NCI-H69 (cell line): Measurements from ENCODE around the gene KLK15.
A peak's percentile ranks its signal among the peaks of the same experiment; 100 is the strongest.
"Not testable (repeated sequence)": the region's sequence is repeated elsewhere in the genome, so short reads cannot be mapped to it uniquely, and the experiment has no call there.

Source experiments
- DNase-seq: peaks from one replicate; lab custom pipeline; 2025; lab: John Stamatoyannopoulos, UW

The KLK15 gene

GRCh38 chr19:50820549-50821247 lies 12.7 kb downstream of the KLK15 start:
- DNase-seq: peak; percentile 73

- DNase-seq: peak; percentile 42
These were observed 13.3 kb downstream of the KLK15 start for GRCh38 chr19:50820086-50820485.

- peak; percentile 23 for DNase-seq
These were observed 13.7 kb downstream of the KLK15 start for GRCh38 chr19:50819636-50820035.

GRCh38 chr19:50818859-50819472 lies 14.4 kb downstream of the KLK15 start:
- DNase-seq: peak; percentile 46

GRCh38 chr19:50817941-50818858 lies 15.2 kb downstream of the KLK15 start:
- DNase-seq: peak; percentile 90

GRCh38 chr19:50815439-50815838 lies 17.9 kb downstream of the KLK15 start:
- no peak for DNase-seq

GRCh38 chr19:50814883-50815282 lies 18.5 kb downstream of the KLK15 start:
- DNase-seq: no peak

- no peak for DNase-seq
These were observed 20.9 kb downstream of the KLK15 start for GRCh38 chr19:50812474-50812873.

GRCh38 chr19:50811622-50812238 lies 21.6 kb downstream of the KLK15 start:
- not testable (repeated sequence) for DNase-seq

- DNase-seq: no peak
These were observed 24.5 kb downstream of the KLK15 start for GRCh38 chr19:50808856-50809255.

GRCh38 chr19:50804420-50805272 lies 28.7 kb downstream of the KLK15 start:
- peak; percentile 100 for DNase-seq

GRCh38 chr19:50803633-50804419 lies 29.5 kb downstream of the KLK15 start:
- peak; percentile 81 for DNase-seq

GRCh38 chr19:50801107-50801506 lies 32.3 kb downstream of the KLK15 start:
- peak; percentile 21 for DNase-seq

- no peak for DNase-seq
These were observed 33.9 kb downstream of the KLK15 start for GRCh38 chr19:50799547-50799851.

- DNase-seq: no peak
These were observed 34.5 kb downstream of the KLK15 start for GRCh38 chr19:50798659-50799546.

GRCh38 chr19:50797781-50798658 lies 35.4 kb downstream of the KLK15 start:
- DNase-seq: no peak

GRCh38 chr19:50797429-50797780 lies 36.0 kb downstream of the KLK15 start:
- DNase-seq: no peak

- DNase-seq: peak; percentile 51
These were observed 36.5 kb downstream of the KLK15 start for GRCh38 chr19:50796634-50797428.
